ENCODE data around the gene PDE1C. TPM values are rescaled to one million over a fixed set of nuclear protein-coding genes. Genes with fewer than 3 reads are reported as not detected.

Gene PDE1C
- total and polyA plus RNA-seq, 12 donors, result 0.33 to 9.9 (median 2.9) TPM

GRCh38 chr7:31948029-31948428, 122.2 kb downstream of the PDE1C start:
- no peaks in the 10 kb centered on the region for H3K36me3 ChIP-seq (replicated peaks in 1 of 2)
- TF ChIP-seq POLR2A (IDR thresholded peaks at IDR 0.05), result no peak
- TF ChIP-seq CTCF (IDR thresholded peaks at IDR 0.05), result no peak
- intact Hi-C loops (cut with DNase I), result no loop called here
- no peaks in the 10 kb centered on the region for H3K4me1 ChIP-seq (replicated peaks in 1 of 2)
- H3K9me3 ChIP-seq (replicated peaks in 1 of 3), result peaks cover 0 to 9% (median 0%) of the 10 kb centered on the region in 3 donors
- H3K4me3 ChIP-seq, result no peak overlapping the region
- H3K27ac ChIP-seq, result no peak overlapping the region
- DNase-seq, result no peak
- WGBS, 4 donors, result 55 to 75% (median 59%) methylated on average over 1 of the region's 1 CpG
- no peaks in the 10 kb centered on the region for H3K27me3 ChIP-seq

GRCh38 chr7:31940167-31940566, 130.0 kb downstream of the PDE1C start:
- 82 to 100% (median 87%) methylated on average over 1 of the region's 1 CpG for WGBS, 4 donors
- no peak for DNase-seq
- intact Hi-C loops (cut with DNase I), result no loop called here
- Histone ChIP-seq H3K27me3 (no peaks in the 10 kb centered on the region), H3K27ac (no peak overlapping the region), H3K36me3 (replicated peaks in 1 of 2) (no peaks in the 10 kb centered on the region), H3K4me3 (no peak overlapping the region), H3K9me3 (replicated peaks in 1 of 3) (no peaks in the 10 kb centered on the region), H3K4me1 (replicated peaks in 1 of 2) (no peaks in the 10 kb centered on the region)
- no peak for TF ChIP-seq POLR2A (IDR thresholded peaks at IDR 0.05)
- no peak for TF ChIP-seq CTCF (IDR thresholded peaks at IDR 0.05)

GRCh38 chr7:31939076-31939475, 131.1 kb downstream of the PDE1C start:
- intact Hi-C loops (cut with DNase I), result no loop called here
- Histone ChIP-seq H3K4me3 (no peak overlapping the region), H3K9me3 (replicated peaks in 1 of 3) (no peaks in the 10 kb centered on the region), H3K27ac (no peak overlapping the region), H3K4me1 (replicated peaks in 1 of 2) (no peaks in the 10 kb centered on the region), H3K36me3 (replicated peaks in 1 of 2) (no peaks in the 10 kb centered on the region), H3K27me3 (no peaks in the 10 kb centered on the region)
- DNase-seq, result no peak
- WGBS, 4 donors, result 61 to 70% (median 63%) methylated on average over 3 of the region's 3 CpGs
- TF ChIP-seq CTCF (IDR thresholded peaks at IDR 0.05), result no peak
- TF ChIP-seq POLR2A (IDR thresholded peaks at IDR 0.05), result no peak

- H3K36me3 ChIP-seq (replicated peaks in 1 of 2), result no peaks in the 10 kb centered on the region
- no peaks in the 10 kb centered on the region for H3K27me3 ChIP-seq
- intact Hi-C loops (cut with DNase I), result no loop called here
- H3K9me3 ChIP-seq (replicated peaks in 1 of 3), result no peaks in the 10 kb centered on the region
- TF ChIP-seq POLR2A (IDR thresholded peaks at IDR 0.05), result no peak
- TF ChIP-seq CTCF (IDR thresholded peaks at IDR 0.05), result no peak
- no peaks in the 10 kb centered on the region for H3K4me1 ChIP-seq (replicated peaks in 1 of 2)
- DNase-seq, result no peak
- H3K27ac ChIP-seq, result no peak overlapping the region
- no peak overlapping the region for H3K4me3 ChIP-seq
Observed at GRCh38 chr7:31938650-31939049, 131.6 kb downstream of the PDE1C start.
